Neuronal stem cell (in vitro differentiated cells): Measurements from ENCODE around the gene GLDN.

Source experiments
- DNase-seq: peaks from one replicate; pipeline ENCODE4 v3.0.0-alpha.2; 2013; ENCODE audit warnings: low spot score
- H2AFZ ChIP-seq: one replicate; pipeline ENCODE4 v1.6.1; 2013; ENCODE audit warnings: mild to moderate bottlenecking, low read length, inconsistent platforms
- H2AK5ac ChIP-seq: 2 replicates; pipeline ENCODE4 v1.6.1; 2013; ENCODE audit warnings: low read depth, mild to moderate bottlenecking, inconsistent platforms, low read length, moderate library complexity, mixed read lengths
- H2BK120ac ChIP-seq: 2 replicates; pipeline ENCODE4 v1.6.1; 2013; ENCODE audit warnings: low read depth, mild to moderate bottlenecking, inconsistent platforms, low read length, moderate library complexity, mixed read lengths
- H2BK12ac ChIP-seq: one replicate; pipeline ENCODE4 v1.6.1; 2013; ENCODE audit warnings: low read length, inconsistent platforms
- H2BK15ac ChIP-seq: 2 replicates; pipeline ENCODE4 v1.6.1; 2013; ENCODE audit warnings: mild to moderate bottlenecking, low read length, inconsistent platforms, mixed read lengths
- H2BK5ac ChIP-seq: one replicate; pipeline ENCODE4 v1.6.1; 2013; ENCODE audit warnings: inconsistent platforms, mild to moderate bottlenecking, low read length, moderate library complexity
- H3K14ac ChIP-seq: one replicate; pipeline ENCODE4 v1.6.1; 2013; ENCODE audit warnings: low read length, inconsistent platforms
- H3K18ac ChIP-seq: 2 replicates; pipeline ENCODE4 v1.6.1; 2013; ENCODE audit warnings: low read length, inconsistent platforms
- H3K23ac ChIP-seq: 2 replicates; pipeline ENCODE4 v1.6.1; 2013; ENCODE audit warnings: low read depth, mild to moderate bottlenecking, mixed read lengths, low read length, inconsistent platforms; ENCODE audit not compliant: poor library complexity
- H3K27ac ChIP-seq: replicated peaks from 3 replicates; pipeline ENCODE4 v1.5.1; 2013; ENCODE audit warnings: low read length, inconsistent platforms
- H3K27me3 ChIP-seq, 3 experiments: 2 replicates each; pipeline ENCODE4 v1.6.1; 2013; ENCODE audit warnings: low read length in 3 of 3, mild to moderate bottlenecking in 2 of 3, inconsistent platforms in 1 of 3, low read depth in 1 of 3, mixed read lengths in 1 of 3, moderate library complexity in 1 of 3; ENCODE audit not compliant: control insufficient read depth in 3 of 3, insufficient read depth in 3 of 3
- H3K36me3 ChIP-seq, 2 donors: replicated peaks in 1 of 2; 2 replicates each; pipeline ENCODE4 v1.6.1; 2013; ENCODE audit warnings: low read length in 2 of 2; ENCODE audit not compliant: control insufficient read depth in 2 of 2, insufficient read depth in 2 of 2
- H3K4ac ChIP-seq: 2 replicates; pipeline ENCODE4 v1.6.1; 2013; ENCODE audit warnings: inconsistent platforms, mild to moderate bottlenecking, low read length, moderate library complexity
- H3K4me1 ChIP-seq, 2 donors: 1 replicate in 1 of 2; 2 replicates in 1 of 2; pipeline ENCODE4 v1.6.1; 2013; ENCODE audit warnings: low read length in 2 of 2, low read depth in 1 of 2; ENCODE audit not compliant: control insufficient read depth in 2 of 2, insufficient read depth in 1 of 2
- H3K4me2 ChIP-seq: one replicate; pipeline ENCODE4 v1.6.1; 2013; ENCODE audit warnings: mild to moderate bottlenecking, low read length, inconsistent platforms; ENCODE audit not compliant: insufficient read depth, poor library complexity, severe bottlenecking
- H3K4me3 ChIP-seq, 2 donors: 2 replicates each; pipeline ENCODE4 v1.5.1; 2013; ENCODE audit warnings: low read length in 2 of 2, mild to moderate bottlenecking in 2 of 2, inconsistent platforms in 1 of 2, moderate library complexity in 1 of 2
- H3K79me1 ChIP-seq: one replicate; pipeline ENCODE4 v1.6.1; 2013; ENCODE audit warnings: low read depth, mild to moderate bottlenecking, inconsistent platforms, low read length, moderate library complexity
- H3K9ac ChIP-seq: one replicate; pipeline ENCODE4 v1.6.1; 2013; ENCODE audit warnings: mild to moderate bottlenecking, low read depth, low read length, inconsistent platforms; ENCODE audit not compliant: poor library complexity
- H3K9me3 ChIP-seq, 2 donors: replicated peaks in 1 of 2; 2 replicates each; pipeline versions ENCODE3 to v1.6.1; 2013; ENCODE audit warnings: low read length in 2 of 2, mild to moderate bottlenecking in 2 of 2, inconsistent platforms in 1 of 2, low read depth in 1 of 2, mixed read lengths in 1 of 2, moderate library complexity in 1 of 2; ENCODE audit not compliant: control insufficient read depth in 2 of 2, insufficient read depth in 1 of 2
- H4K8ac ChIP-seq: one replicate; pipeline ENCODE4 v1.6.1; 2013; ENCODE audit warnings: low read depth, mild to moderate bottlenecking, inconsistent platforms, low read length, moderate library complexity
- H4K91ac ChIP-seq: one replicate; pipeline ENCODE4 v1.6.1; 2013; ENCODE audit warnings: low read length, low read depth, mild to moderate bottlenecking, inconsistent platforms; ENCODE audit not compliant: poor library complexity
- WGBS, 2 donors: extraction: QIAGEN DNeasy Blood & Tissue Kit; methylation state at CpG; one replicate each; pipeline ENCODE4 v1.1.7; 2013; ENCODE audit warnings: missing lambda C conversion rate in 2 of 2, mixed read lengths in 1 of 2; ENCODE audit not compliant: insufficient read length in 2 of 2, insufficient replicate concordance in 1 of 2; ENCODE audit errors: extremely low coverage in 2 of 2; 5-methylcytosine and 5-hydroxymethylcytosine counted together

The GLDN gene

DNA sequence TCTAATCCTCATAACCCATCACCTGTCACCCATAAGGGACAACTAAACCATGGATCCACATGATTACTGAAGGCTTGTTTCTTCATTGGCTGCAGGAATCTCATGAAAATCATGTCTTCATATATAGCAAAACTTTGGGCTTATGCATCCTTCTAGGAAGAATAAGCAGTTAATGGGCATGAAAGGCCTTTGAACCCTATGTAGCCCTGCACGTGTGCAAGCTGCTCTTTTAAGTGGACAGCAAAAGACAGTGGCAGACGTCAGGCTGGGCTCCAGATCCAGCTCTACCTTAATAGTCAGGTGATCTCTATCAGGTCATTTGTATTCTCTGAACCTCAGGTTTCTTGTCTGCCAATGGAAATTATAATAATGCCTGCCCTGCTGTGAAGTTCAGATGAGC, 21.9 kb upstream of the GLDN start:
- no peak overlapping the region for H2BK120ac ChIP-seq
- H3K27me3 ChIP-seq: no peaks in the 10 kb centered on the region
- H3K79me1 ChIP-seq: no peaks in the 10 kb centered on the region
- H2AK5ac ChIP-seq: no peak overlapping the region
- H3K18ac ChIP-seq: no peak overlapping the region
- no peak for DNase-seq
- no peak overlapping the region for H2BK15ac ChIP-seq
- no peak overlapping the region for H3K4ac ChIP-seq
- no peak overlapping the region for H3K23ac ChIP-seq
- H2AFZ ChIP-seq: no peak overlapping the region
- H3K4me2 ChIP-seq: no peak overlapping the region
- no peak overlapping the region for H4K91ac ChIP-seq
- H3K9me3 ChIP-seq: no peaks in the 10 kb centered on the region
- H3K4me1 ChIP-seq: peaks cover 0 to 2% of the 10 kb centered on the region in 2 donors
- no peak overlapping the region for H3K14ac ChIP-seq
- no CpG with 5 or more reads among the region's 2 CpGs for WGBS, 2 donors
- no peak overlapping the region for H2BK12ac ChIP-seq
- no peak overlapping the region for H3K27ac ChIP-seq
- no peaks in the 10 kb centered on the region for H3K36me3 ChIP-seq
- no peak overlapping the region for H3K4me3 ChIP-seq
- H3K9ac ChIP-seq: no peak overlapping the region
- no peak overlapping the region for H4K8ac ChIP-seq
- no peak overlapping the region for H2BK5ac ChIP-seq

DNA sequence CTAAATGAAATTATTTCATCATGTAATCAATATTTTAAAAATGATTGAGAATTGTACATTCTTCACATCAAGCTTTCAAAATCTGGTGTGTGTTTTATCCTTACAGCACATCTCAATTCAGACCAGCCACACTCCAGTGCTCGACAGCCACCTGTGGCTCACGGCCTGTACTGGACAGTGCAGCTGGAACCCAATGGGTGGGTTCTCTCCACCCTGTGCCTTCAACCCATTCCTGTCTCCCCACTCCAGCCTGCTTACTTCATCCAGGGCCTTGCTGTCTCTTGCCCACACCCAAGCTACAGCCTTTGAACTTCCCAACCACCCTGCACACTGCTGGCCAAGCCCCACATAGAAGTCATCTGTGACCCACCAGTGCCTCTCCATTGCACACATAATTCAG, 20.6 kb upstream of the GLDN start:
- Histone ChIP-seq H3K23ac (no peak overlapping the region), H3K4me2 (no peak overlapping the region), H3K4ac (no peak overlapping the region), H2BK15ac (no peak overlapping the region), H2BK5ac (no peak overlapping the region), H4K91ac (no peak overlapping the region), H3K27me3 (no peaks in the 10 kb centered on the region), H2AFZ (no peak overlapping the region), H3K4me1 (peaks cover 0 to 2% of the 10 kb centered on the region in 2 donors), H3K9me3 (no peaks in the 10 kb centered on the region), H2BK12ac (no peak overlapping the region), H3K27ac (no peak overlapping the region), H4K8ac (no peak overlapping the region), H2BK120ac (no peak overlapping the region), H3K14ac (no peak overlapping the region), H2AK5ac (no peak overlapping the region), H3K36me3 (no peaks in the 10 kb centered on the region), H3K79me1 (no peaks in the 10 kb centered on the region), H3K18ac (no peak overlapping the region), H3K4me3 (no peak overlapping the region), H3K9ac (no peak overlapping the region)
- WGBS, 2 donors: no CpG with 5 or more reads among the region's 2 CpGs
- DNase-seq: no peak

DNA sequence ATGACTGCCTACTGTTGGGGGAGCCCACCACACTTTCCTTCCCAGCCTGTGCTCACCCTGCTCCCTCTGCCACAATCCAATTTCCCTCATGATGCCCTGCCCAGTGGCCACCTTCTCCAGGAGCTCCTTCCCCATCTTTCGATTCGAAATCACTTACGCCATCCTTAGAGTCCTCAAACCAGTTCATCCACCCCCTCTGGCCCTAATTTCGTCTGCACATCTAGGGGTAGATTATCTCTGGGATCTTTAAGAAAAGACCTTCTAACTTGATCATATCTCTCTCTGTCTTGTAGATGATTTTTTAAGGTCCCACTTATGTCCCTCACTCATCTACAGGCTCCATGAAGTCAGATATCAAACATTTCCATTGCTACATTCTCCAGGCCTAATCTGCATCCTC, 20.1 kb upstream of the GLDN start:
- Histone ChIP-seq H3K9me3 (no peaks in the 10 kb centered on the region), H2BK12ac (no peak overlapping the region), H2AFZ (no peak overlapping the region), H2AK5ac (no peak overlapping the region), H3K18ac (no peak overlapping the region), H2BK15ac (no peak overlapping the region), H3K4me3 (no peak overlapping the region), H3K14ac (no peak overlapping the region), H2BK120ac (no peak overlapping the region), H2BK5ac (no peak overlapping the region), H4K91ac (no peak overlapping the region), H3K23ac (no peak overlapping the region), H3K4ac (no peak overlapping the region), H3K36me3 (no peaks in the 10 kb centered on the region), H3K27ac (no peak overlapping the region), H3K4me2 (no peak overlapping the region), H3K27me3 (no peaks in the 10 kb centered on the region), H4K8ac (no peak overlapping the region), H3K4me1 (peaks cover 0 to 2% of the 10 kb centered on the region in 2 donors), H3K9ac (no peak overlapping the region), H3K79me1 (no peaks in the 10 kb centered on the region)
- DNase-seq: no peak
- no CpG with 5 or more reads among the region's 4 CpGs for WGBS, 2 donors

DNA sequence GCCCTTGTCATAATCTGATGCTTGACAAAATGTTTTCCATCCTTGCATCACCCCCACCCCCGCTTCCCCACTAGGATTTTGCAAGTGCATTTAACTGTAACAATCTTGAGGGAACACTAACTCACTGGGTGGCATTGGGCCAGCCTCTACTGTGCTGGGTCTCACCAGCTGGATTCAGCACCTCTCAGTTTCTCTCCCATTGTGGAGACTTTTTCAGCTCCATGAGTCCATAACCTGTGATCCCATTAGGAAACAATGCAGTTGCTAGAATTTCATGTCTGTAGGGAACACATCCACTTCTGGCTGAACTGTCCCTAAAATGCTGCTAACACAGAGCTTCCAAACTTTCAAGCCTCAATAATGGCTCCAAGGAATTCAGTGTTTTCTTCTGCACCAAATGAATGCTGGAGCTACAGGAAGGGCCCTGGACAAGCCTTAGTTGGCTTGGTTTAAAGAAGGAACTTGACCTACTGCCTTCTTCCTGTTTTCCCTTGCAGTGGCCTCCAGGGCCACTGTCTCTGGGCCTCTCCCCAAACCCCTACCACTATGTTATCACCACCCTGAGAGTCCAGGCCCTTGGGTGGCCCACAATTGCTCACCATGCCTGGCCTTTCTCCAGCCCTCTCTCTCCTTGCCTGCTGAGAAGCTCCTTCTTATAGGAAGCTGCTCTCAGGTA, 18.7 kb upstream of the GLDN start:
- Histone ChIP-seq H3K23ac (no peak overlapping the region), H4K91ac (no peak overlapping the region), H2BK120ac (no peak overlapping the region), H3K4ac (no peak overlapping the region), H3K4me1 (peaks cover 0 to 2% of the 10 kb centered on the region in 2 donors), H3K4me3 (no peak overlapping the region), H3K27me3 (no peaks in the 10 kb centered on the region), H3K79me1 (no peaks in the 10 kb centered on the region), H3K18ac (no peak overlapping the region), H2AFZ (no peak overlapping the region), H3K14ac (no peak overlapping the region), H4K8ac (no peak overlapping the region), H2AK5ac (no peak overlapping the region), H2BK5ac (no peak overlapping the region), H3K36me3 (no peaks in the 10 kb centered on the region), H3K4me2 (no peak overlapping the region), H3K9me3 (no peaks in the 10 kb centered on the region), H2BK12ac (no peak overlapping the region), H2BK15ac (no peak overlapping the region), H3K9ac (no peak overlapping the region), H3K27ac (no peak overlapping the region)
- no peak for DNase-seq
- no CpG with 5 or more reads among the region's 1 CpG for WGBS, 2 donors
